Cardiac muscle cell (in vitro differentiated cells and primary cell): Measurements from ENCODE around the gene GOLGA2. TPM values are rescaled to one million over a fixed set of nuclear protein-coding genes. Genes with fewer than 3 reads are reported as not detected.
"Not testable (repeated sequence)": the region's sequence is repeated elsewhere in the genome, so short reads cannot be mapped to it uniquely, and the experiment has no call there.

ENCODE experiments used
- DNase-seq, 2 donors: peaks; one replicate each; pipeline versions ENCODE4 v3.0.0 to v3.0.0-alpha.2; 2010 to 2017; ENCODE audit warnings: low read depth in 1 of 2, low spot score in 1 of 2
- H3K27ac ChIP-seq: fragments of 200-600 bp; sonication (generic); 2 replicates; pipeline ENCODE4 v1.5.1; 2016
- H3K27me3 ChIP-seq: fragments of 200-600 bp; sonication (generic); 2 replicates; pipeline ENCODE4 v1.6.0; 2016; ENCODE audit warnings: control low read depth
- H3K36me3 ChIP-seq: fragments of 200-600 bp; sonication (generic); 2 replicates; pipeline ENCODE4 v1.5.1; 2016; ENCODE audit warnings: control low read depth
- H3K4me1 ChIP-seq: fragments of 200-600 bp; sonication (generic); 2 replicates; pipeline ENCODE4 v1.8.1; 2017; ENCODE audit warnings: low read depth, mild to moderate bottlenecking, mixed run types
- H3K4me3 ChIP-seq: fragments of 200-600 bp; sonication (generic); 2 replicates; pipeline ENCODE4 v1.5.1; 2016; ENCODE audit warnings: mild to moderate bottlenecking
- H3K9me3 ChIP-seq: fragments of 200-600 bp; sonication (generic); 2 replicates; pipeline ENCODE4 v1.5.1; 2017; ENCODE audit warnings: low read depth, mild to moderate bottlenecking, control low read depth
- CTCF ChIP-seq: IDR thresholded peaks from 2 replicates; pipeline ENCODE4 v1.5.1; 2012; ENCODE audit warnings: low read depth, mild to moderate bottlenecking, low read length
- polyA plus RNA-seq: library from polyadenylated mRNA; unstranded; fragments of >200 nt; fragmentation: Nextera tagmentation; extraction: Ambion mirVana; gene quantifications from 2 replicates; pipeline ENCODE4 v1.2.1, GENCODE V29; 2016
- total RNA-seq: library from RNA; depleted of rRNA; stranded (reverse); fragments of >200 nt; gene quantifications from 2 replicates; pipeline ENCODE4 v1.2.3, GENCODE V29; 2016

GOLGA2 gene
- total and polyA plus RNA-seq, 2 experiments from 2014 or later, result 32.0 to 95.3 TPM

DNA sequence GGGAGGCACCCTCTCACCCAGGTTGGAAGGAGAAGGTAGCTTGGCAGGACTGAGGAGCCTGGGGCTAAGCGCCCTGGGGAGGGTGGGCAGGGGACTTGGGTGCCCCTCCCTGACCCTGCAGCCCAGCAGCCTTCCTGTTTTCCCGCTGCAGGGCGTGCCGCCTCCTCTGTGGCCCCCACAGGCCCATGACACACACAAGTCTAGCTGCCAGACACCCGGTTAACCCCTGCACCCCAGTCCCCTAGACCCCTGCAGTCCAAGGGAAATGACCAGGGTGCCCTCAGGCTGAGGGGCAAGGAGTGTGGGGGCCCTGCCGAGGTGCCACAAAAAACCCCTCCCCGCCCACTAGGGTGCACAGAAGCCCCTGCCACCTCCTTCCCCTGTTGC lies 33.0 kb downstream of the GOLGA2 start:
- no peak for DNase-seq
- no peak overlapping the region for H3K4me3 ChIP-seq
- H3K27me3 ChIP-seq, result no peaks in the 10 kb centered on the region
- no peaks in the 10 kb centered on the region for H3K4me1 ChIP-seq
- H3K27ac ChIP-seq, result no peak overlapping the region
- no peaks in the 10 kb centered on the region for H3K9me3 ChIP-seq
- H3K36me3 ChIP-seq, result no peaks in the 10 kb centered on the region
- no peak for TF ChIP-seq CTCF

- no peak for TF ChIP-seq CTCF
- Histone ChIP-seq H3K27me3 (no peaks in the 10 kb centered on the region), H3K4me3 (no peak overlapping the region), H3K4me1 (no peaks in the 10 kb centered on the region), H3K27ac (no peak overlapping the region), H3K36me3 (no peaks in the 10 kb centered on the region), H3K9me3 (no peaks in the 10 kb centered on the region)
- DNase-seq, result no peak
These were observed 33.7 kb downstream of the GOLGA2 start for GRCh38 chr9:128242124-128242523.

GRCh38 chr9:128233817-128234406 lies 41.9 kb downstream of the GOLGA2 start:
- DNase-seq, result no peak
- Histone ChIP-seq H3K27me3 (no peaks in the 10 kb centered on the region), H3K36me3 (no peaks in the 10 kb centered on the region), H3K9me3 (no peaks in the 10 kb centered on the region), H3K4me3 (no peak overlapping the region), H3K4me1 (no peaks in the 10 kb centered on the region), H3K27ac (no peak overlapping the region)
- no peak for TF ChIP-seq CTCF

GRCh38 chr9:128232528-128233428 lies 43.0 kb downstream of the GOLGA2 start:
- DNase-seq, result no peak
- TF ChIP-seq CTCF, result no peak
- Histone ChIP-seq H3K36me3 (no peaks in the 10 kb centered on the region), H3K4me3 (no peak overlapping the region), H3K9me3 (no peaks in the 10 kb centered on the region), H3K4me1 (no peaks in the 10 kb centered on the region), H3K27ac (no peak overlapping the region), H3K27me3 (no peaks in the 10 kb centered on the region)

- Histone ChIP-seq H3K27me3 (no peaks in the 10 kb centered on the region), H3K9me3 (no peaks in the 10 kb centered on the region), H3K4me3 (no peak overlapping the region), H3K27ac (no peak overlapping the region), H3K36me3 (no peaks in the 10 kb centered on the region), H3K4me1 (no peaks in the 10 kb centered on the region)
- DNase-seq, result no peak
- TF ChIP-seq CTCF, result no peak
These were observed 43.9 kb downstream of the GOLGA2 start for GRCh38 chr9:128231638-128232527.

- not testable (repeated sequence) for H3K9me3 ChIP-seq, H3K27ac ChIP-seq, DNase-seq, H3K4me1 ChIP-seq, H3K27me3 ChIP-seq, H3K36me3 ChIP-seq, H3K4me3 ChIP-seq
These were observed 44.9 kb downstream of the GOLGA2 start for GRCh38 chr9:128230897-128231296.
